Measurements from ENCODE around the gene DPPA5.

DNA sequence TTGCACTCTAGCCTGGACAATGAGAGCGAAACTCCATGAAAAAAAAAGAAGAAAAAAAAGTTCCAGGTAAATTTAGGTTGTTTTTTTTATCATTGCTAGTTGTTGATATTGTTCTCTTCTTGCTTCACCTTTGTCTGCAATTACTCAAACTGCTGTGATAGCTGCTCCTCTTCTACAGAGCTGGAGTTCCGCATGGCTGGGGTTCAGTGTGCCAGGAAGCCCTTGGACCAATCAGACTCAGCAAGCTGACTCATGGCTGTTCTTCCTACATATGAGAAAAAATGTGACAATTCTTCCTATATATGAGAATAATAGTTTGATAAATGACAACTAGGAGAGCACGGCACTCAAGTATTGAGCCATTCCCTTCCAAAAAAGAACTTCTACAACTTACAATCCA is 28.4 kb downstream of the DPPA5 start:
- TF ChIP-seq, protein P1, sequence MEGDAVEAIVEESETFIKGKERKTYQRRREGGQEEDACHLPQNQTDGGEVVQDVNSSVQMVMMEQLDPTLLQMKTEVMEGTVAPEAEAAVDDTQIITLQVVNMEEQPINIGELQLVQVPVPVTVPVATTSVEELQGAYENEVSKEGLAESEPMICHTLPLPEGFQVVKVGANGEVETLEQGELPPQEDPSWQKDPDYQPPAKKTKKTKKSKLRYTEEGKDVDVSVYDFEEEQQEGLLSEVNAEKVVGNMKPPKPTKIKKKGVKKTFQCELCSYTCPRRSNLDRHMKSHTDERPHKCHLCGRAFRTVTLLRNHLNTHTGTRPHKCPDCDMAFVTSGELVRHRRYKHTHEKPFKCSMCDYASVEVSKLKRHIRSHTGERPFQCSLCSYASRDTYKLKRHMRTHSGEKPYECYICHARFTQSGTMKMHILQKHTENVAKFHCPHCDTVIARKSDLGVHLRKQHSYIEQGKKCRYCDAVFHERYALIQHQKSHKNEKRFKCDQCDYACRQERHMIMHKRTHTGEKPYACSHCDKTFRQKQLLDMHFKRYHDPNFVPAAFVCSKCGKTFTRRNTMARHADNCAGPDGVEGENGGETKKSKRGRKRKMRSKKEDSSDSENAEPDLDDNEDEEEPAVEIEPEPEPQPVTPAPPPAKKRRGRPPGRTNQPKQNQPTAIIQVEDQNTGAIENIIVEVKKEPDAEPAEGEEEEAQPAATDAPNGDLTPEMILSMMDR (optimal IDR thresholded peaks at IDR 0.05 in 1 of 3, IDR thresholded peaks at IDR 0.05 in 1 of 3, conservative IDR thresholded peaks at IDR 0.05 in 1 of 3; ENCODE audit: extremely low read depth in 1 of 3, insufficient read depth in 2 of 3, low read length in 3 of 3) = no peak
- no peak for TF ChIP-seq EZH2 (IDR thresholded peaks at IDR 0.05; ENCODE audit: low read length)

All from keratinocyte (primary cell).